Ovary (tissue), 3 donors: ENCODE results near the gene CRTC3.

Experiments used
- EP300 ChIP-seq: sonication (generic); formaldehyde crosslinking; IDR thresholded peaks from one replicate; pipeline ENCODE4 v1.6.1; 2017; ENCODE audit warnings: antibody characterized with exemption
- POLR2A ChIP-seq: fragments of 450-650 bp; IDR thresholded peaks from one replicate; pipeline ENCODE4 v1.6.1; 2017; ENCODE audit warnings: antibody characterized with exemption, mild to moderate bottlenecking, moderate library complexity
- TF ChIP-seq, protein P1 (sequence below), 3 donors: fragments of 450-650 bp in 2 of 3; fragments of 200-600 bp in 1 of 3; IDR thresholded peaks; one replicate each; pipeline versions ENCODE4 v1.5.1 to v1.8.0; 2016 to 2022; ENCODE audit warnings: antibody characterized with exemption in 3 of 3, mild to moderate bottlenecking in 1 of 3
- donor health status: DM: no; HTN: no; CAD: no.

DNA sequence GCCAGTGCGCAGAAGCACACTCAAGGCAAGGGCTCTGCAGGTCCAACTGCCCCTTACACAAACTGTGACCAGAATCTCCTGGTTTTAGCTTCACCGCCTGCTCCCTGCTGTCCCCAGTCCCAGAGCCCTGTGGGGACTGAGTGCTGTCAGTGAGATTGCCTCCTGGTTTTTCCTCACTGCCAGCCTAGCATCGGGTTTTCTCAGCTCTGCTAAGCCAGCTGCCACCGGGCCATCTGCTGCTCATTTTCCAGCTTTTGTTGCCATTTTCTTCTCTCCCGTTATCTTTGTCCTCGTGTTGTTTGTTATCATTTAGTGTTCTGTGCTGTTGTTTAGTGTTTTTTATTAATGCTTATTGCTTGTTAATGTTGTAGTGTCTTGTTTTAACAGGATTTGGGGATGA lies 108.0 kb downstream of the CRTC3 start:
- TF ChIP-seq, protein P1, sequence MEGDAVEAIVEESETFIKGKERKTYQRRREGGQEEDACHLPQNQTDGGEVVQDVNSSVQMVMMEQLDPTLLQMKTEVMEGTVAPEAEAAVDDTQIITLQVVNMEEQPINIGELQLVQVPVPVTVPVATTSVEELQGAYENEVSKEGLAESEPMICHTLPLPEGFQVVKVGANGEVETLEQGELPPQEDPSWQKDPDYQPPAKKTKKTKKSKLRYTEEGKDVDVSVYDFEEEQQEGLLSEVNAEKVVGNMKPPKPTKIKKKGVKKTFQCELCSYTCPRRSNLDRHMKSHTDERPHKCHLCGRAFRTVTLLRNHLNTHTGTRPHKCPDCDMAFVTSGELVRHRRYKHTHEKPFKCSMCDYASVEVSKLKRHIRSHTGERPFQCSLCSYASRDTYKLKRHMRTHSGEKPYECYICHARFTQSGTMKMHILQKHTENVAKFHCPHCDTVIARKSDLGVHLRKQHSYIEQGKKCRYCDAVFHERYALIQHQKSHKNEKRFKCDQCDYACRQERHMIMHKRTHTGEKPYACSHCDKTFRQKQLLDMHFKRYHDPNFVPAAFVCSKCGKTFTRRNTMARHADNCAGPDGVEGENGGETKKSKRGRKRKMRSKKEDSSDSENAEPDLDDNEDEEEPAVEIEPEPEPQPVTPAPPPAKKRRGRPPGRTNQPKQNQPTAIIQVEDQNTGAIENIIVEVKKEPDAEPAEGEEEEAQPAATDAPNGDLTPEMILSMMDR (IDR thresholded peaks at IDR 0.05), result no peak
- TF ChIP-seq EP300 (no peak), POLR2A (no peak)
